Suppressor macrophage treated with lipopolysaccharide for 4 hours (primary cell): ENCODE measurements around the gene ZNF276.
"Not testable (repeated sequence)": the region's sequence is repeated elsewhere in the genome, so short reads cannot be mapped to it uniquely, and the experiment has no call there.

Source experiments
- DNase-seq: peaks from one replicate; pipeline ENCODE4 v3.0.0-alpha.2; 2020

ZNF276 gene

DNA sequence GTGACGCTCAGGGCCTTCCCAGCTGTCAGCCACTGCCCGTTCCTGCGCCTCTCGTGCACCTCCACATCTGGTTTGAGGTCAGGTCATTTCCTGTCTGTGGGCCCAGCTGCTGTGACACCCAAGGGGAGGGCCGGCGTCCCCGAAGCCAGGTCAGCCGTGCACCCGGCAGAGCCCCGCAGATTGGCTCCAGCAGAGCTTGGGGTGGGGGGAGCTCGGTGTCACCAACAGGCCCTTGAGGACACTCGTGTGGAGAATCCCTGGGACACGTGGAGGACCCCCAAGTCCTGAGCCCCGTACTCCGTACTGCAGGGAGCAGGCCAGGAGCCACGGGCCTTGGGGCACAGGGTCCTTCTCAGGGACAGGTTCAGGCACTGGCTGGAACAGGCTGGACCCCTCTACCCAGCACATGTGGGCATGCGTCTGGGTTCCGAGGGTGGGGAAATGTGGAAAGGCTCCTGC lies 24.6 kb upstream of the ZNF276 start:
- no peak for DNase-seq

DNA sequence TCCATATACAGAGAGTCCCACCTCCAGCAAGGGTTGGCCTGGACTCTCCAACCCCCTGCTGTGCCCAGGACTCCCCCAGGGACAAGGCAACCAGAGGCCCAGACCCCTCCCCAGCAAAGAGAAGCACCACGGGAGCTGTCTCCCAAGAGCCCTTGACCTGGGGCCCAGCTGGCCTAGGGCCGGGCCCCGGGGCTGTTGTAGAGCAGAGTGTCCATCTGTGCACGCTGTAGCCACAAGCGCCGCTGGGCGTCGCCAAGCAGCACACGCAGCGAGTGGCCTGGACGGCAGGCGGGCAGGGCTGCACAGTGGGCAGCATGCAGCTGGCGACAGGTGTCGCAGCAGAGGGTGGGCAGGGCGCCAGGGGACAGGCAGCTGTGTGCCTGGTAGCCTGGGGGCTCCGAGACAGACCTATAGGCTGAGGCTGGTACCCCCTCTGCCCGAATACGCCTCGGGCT lies 24.1 kb upstream of the ZNF276 start:
- DNase-seq: no peak

DNA sequence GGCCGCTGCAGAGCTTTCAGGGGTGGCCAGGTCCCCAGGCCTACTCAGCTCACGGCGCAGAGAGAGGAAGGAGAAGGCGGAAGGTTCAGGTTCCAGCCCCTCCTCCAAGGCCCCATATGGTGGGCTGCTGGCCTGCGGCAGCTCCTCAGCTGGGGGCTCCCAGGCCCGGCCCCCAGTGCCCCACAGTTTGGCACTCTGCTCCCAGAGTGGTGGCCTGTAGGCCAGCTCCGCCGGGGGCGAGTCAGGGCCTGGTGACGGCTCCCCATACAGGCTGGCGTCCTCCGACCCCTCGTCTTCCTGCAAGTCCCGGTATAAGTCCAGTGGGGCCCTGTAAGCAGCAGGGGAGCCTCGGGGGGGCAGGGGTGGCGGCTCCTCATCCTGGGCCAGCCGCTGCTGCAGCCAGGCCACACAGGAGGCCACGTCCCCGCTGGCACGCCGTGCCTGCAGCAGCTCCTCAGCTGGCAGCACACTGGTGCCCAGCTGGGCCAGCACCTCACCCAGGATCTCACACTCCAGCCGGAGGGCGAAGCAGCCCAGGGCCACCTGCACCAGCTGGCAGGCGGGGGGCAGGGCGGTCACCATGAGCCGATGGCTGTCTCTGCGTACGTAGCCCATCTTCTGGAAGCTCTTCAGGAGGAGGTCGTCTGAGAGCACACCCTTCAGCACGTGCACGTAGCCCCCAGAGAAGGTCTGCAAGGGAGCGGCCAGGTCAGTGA lies 23.6 kb upstream of the ZNF276 start:
- DNase-seq: no peak

DNA sequence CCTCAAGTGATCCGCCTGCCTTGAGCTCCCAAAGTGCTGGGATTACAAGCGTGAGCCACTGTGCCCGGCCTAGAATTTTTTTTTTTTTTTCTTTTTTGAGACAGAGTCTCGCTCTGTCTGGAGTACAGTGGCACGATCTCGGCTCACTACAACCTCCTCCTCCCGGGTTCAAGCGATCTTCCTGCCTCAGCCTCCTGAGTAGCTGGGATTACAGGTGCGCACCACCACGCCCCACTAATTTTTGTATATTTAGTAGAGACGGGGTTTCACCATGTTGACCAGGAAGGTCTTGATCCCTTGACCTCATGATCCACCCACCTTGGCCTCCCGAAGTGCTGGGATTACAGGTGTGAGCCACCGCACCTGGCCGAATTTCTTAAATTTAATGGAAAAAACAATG lies 22.6 kb upstream of the ZNF276 start:
- not testable (repeated sequence) for DNase-seq

DNA sequence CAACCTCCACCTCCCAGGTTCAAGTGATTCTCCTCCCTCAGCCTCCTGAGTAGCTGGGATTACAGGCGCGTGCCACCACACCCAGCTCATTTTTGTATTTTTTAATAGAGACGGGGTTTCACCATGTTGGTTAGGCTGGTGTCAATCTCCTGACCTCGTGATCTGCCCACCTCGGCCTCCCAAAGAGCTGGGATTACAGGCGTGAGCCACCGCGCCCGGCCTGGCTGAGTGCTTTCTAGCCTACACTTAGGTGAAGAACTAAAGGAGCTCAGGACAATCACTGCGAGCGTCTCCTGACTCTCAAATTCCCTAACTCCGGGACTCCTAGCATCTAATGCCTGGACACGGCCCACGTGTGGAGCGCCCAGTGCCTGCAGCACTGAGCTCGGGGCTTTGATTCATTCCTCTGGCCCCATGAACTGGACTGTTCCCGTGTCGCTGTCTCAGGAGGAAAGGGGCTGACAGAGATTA lies 21.7 kb upstream of the ZNF276 start:
- DNase-seq: not testable (repeated sequence)

DNA sequence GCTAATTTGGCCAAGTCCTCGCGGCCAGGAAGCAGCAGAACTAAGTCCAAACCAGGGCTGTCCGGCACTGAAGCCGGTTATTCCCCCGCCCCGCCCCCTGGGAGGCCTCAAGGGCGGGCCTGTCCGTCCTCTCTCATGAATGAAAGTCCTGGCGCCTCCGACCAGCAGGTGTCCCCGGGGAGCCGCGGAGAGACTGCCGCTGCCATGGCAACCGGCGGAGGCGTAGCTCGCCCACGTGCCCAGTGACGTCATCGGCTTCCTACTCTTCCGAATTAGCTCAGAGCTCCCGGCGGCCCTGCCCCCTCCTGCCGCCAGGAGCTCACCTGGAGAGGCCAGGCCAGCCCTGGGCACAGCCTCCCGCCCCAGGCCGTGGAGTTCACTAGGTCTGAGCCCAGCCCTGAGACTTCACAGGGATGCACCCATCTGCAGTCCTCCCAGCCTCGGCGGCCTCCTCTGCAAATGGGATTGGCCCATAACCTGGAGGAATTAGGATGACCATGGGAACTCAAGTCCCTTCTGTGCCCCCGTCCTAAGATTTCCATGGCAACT lies 21.2 kb upstream of the ZNF276 start:
- peak; percentile 100 for DNase-seq

DNA sequence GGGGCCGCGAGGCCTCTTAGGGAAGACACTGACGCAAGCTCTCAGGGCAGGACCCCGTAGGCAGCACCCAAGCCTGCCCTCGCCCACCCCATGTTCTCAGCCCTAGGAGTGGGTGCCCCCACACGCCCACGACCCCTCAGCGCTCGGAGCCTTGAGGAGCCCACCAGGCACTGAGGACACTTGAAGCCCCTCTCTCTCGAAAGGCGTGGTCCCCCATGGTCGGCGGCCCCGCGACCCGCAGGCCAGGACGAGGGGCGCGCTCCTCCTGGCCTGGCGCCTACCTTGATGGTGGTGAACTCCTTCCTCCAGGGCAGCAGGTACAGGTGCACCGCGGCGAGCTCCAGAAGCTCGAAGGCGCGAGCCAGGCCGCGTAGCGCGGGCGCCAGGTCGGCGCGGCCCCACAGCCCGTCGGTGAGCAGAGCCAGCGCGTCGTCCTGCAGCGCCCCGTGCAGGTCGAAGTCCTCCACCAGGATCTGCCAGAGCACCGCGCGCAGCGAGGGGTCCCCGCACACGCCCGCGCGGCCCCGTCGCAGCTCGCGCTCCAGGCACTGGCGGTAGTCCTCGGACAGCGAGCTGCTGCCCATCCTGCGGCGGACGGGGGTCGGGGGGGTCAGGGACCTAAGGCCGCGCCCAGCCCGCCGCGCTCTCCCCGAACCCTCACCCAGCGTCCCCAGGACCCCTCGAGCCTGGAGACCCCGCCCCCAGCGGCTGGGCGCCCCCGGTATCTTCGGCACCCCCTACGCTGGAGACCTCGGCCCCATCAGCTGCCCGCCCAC lies 20.5 kb upstream of the ZNF276 start:
- DNase-seq: peak; percentile 31

DNA sequence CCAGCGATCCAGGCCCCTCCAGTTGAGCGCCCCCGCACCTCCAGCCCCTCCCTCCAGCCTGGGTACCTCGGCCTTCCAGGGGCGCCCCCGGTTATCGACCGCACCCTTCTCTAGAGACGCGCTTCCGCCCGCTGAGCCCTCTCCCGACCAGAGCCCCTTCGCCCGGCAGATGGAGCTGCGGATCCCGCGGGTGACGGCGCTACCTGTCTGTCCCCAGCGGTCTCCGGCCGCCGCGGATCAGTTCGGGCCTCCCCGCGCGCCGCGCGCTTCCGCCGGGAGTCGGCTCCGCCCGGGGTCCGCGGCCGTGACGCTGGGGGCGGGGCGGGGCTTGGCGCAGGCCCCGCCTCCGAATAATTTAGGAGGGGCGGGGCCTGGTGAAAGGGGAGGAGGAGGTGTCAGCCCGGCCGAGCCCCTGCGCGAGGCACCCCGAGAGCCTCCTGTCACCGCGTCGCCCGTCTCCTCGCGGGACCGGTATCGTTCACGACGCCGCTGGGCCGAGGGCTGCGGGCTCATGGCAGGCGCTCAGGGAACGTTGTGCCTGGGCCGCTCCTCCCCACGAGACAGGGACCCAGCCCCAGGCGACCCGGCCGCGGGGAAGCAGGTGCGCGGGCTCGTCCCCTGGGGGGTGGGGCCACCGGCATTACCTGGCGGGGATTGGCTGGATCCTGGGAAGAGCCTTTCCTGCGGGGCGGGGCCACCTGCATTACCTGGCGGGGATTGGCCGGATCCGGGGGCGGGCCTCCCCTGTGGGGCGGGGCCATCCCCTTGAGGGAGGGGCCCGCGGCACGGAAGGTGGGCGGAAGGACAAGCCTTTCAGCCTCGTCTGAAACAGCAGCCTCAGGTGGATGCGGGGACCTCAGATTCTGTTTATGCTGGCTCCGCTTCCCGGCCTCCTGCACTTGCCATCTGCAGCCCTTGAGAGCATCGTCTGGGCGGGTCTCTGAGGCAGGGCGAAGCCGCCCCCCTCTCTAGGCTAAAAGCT lies 19.6 kb upstream of the ZNF276 start, which contains the start of gene SPATA2L:
Gene SPATA2L (minus strand): TSS at position 281 of the 982 bp plus-strand sequence. CDS start 473 bp downstream, outside the sequence.
- peak; percentile 93 for DNase-seq

DNA sequence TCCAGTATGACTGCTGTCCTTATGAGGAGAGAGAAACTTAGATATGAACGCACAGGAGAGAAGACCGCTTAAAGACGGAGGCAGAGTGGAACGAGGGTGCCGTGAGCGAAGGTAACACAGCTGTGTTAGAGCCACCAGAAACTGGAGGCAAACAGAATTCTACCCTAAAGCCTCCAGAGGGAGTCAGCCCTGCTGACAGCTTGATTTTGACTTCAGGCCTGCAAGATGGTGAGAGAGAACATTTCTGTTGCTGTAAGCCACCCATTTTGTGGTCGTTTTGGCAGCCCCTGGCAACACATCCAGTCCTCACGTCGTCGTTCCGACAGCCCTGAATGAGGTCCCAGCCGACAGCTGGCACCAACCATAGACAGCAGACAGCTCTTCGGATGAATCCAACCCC lies 17.1 kb upstream of the ZNF276 start:
- DNase-seq: no peak

DNA sequence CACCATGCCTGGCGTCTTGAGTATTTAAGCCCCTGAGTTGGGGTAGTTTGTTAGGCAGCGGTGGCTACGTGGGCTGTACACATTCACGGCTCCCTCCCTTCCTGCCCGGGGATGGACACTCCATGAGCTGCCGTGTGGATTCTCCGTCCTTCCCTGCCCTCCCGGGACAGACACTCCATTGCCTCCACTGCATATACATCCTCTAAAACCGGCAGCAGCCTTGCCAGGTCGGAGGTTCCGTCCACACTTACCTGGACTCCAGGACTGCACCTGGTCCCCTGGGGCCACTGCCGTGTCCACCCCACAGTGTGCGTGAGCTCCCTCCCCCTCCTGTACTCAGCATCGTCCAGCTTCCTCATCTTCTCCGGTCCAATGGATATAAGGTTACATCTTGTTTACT lies 16.3 kb upstream of the ZNF276 start:
- DNase-seq: no peak

DNA sequence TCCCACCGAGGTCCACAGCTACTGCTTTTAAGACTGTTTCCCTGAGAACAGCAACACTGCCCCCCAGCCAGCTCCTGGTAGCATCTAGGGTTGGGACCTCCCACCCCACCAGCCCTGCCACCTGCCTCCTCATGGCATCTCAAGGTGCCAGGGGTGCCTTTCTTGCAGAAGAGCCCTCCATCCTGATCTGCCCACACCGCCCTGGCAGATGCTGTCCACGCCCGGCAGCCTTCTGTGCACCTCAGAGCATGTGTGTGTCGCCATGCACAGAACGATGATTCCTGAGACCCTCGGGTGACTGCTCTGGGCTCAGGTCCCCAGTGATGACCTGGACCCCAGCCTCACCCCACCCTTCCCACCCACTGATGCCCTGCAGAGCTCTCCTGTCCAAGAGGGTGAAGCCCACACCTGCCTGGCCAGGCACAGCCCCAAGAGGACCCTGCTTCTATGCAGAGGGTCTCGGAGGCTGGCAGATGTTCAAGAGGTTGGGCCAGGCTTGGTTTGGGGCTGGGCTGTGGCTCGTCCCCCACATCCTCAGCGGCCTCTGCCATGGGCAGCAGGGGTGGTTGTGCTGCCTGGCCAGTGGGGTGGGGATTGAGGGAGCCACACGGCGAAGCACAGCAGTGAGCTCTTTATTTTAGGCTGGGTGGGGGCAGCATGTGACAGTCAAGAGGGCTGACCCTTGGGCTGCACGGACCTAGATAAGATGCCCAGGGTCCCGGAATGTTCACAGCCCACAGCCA lies 14.6 kb upstream of the ZNF276 start:
- DNase-seq: no peak

DNA sequence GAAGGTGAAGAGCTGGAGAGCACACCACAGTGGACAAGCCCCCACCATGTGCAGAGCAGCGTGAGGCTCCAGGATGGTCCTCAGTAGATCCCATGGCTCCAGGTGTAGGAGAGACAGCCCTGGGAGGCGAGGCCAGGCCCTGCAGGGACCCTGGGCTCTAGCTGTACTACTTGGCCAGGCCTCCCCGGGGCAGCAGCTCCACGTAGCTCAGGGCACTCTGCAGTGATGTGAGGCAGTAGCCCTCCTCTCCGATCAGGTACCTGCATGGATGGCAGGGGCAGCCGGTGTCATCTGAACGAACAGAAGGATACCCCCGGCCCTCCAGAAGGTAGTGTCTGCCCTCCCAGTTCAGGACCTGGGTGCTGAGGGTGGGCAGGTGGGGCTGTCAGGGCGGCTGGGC lies 13.6 kb upstream of the ZNF276 start:
- no peak for DNase-seq

DNA sequence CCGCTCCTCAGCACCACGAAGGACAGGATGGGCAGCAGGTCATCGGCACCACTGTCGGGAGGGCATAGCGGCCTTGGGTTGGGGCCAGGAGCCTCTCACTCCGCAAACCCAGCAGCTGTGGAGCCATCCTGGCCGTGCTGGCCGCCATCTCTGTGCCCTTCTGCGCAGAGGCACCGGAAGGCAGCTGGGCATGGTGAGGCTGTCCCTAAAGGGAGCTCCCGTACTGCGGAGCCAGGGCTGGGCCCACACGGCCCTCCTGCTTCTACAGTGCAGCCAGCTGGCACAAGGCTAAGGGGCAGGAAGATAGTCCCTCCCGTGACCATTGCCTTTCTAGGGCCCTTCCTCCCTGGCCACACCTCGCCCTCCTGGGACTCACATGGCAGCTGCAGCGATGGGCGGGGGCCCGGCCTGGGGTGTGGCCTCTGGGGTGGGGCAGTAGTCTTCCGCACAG lies 12.8 kb upstream of the ZNF276 start:
- DNase-seq: no peak

DNA sequence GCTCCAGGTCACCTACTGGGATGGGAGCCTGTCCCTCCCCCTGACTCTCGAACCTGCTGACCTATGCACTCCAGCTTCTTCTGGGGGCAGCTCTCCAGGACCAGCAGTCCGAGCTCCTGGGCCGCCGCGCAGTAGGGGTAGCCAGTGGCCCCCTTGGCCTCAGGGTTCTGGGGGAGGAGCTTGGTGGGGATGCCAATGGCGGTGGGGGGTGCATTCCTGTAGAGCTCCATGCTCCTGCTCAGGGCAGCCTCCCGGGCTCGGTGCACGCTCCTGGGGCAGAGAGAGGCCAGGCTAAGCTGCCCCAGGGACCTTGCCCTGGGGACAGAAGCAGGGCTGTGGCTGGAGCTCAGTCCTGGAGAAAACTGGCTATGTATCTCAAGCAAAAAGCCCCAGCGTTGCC lies 12.2 kb upstream of the ZNF276 start:
- DNase-seq: no peak

DNA sequence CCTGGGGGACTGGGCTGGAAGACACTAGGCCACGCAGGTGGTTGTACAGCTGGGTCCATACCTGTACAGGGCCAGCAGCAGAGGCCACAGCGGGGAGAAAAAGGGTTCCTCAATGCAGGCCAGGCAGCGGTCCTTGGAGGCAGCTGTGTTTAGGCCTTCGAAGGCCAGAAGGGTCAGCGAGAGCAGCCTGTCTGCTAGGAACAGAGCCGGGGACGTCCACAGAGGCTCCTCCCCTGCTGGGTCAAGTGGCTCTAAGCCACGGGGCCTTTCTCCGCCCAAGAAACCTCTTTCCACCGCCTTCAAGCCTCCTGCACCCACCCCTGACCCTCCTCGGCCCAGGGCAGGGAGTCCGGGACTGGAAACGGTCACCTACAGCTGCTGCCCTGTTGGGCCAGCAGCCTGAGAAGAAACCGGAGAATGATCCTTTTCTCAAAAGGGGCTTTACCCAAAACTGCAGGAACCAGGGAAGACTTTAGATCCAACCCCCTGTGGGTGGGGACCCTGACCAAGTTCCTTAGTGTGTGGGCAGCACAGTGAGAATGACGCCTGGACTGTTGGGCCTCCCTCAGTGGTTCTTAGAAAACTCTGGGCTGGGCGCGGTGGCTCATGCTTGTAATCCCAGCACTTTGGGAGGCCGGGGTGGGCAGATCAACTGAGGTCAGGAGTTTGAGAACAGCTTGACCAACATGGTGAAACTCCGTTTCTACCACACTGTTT lies 11.5 kb upstream of the ZNF276 start:
- DNase-seq: no peak

DNA sequence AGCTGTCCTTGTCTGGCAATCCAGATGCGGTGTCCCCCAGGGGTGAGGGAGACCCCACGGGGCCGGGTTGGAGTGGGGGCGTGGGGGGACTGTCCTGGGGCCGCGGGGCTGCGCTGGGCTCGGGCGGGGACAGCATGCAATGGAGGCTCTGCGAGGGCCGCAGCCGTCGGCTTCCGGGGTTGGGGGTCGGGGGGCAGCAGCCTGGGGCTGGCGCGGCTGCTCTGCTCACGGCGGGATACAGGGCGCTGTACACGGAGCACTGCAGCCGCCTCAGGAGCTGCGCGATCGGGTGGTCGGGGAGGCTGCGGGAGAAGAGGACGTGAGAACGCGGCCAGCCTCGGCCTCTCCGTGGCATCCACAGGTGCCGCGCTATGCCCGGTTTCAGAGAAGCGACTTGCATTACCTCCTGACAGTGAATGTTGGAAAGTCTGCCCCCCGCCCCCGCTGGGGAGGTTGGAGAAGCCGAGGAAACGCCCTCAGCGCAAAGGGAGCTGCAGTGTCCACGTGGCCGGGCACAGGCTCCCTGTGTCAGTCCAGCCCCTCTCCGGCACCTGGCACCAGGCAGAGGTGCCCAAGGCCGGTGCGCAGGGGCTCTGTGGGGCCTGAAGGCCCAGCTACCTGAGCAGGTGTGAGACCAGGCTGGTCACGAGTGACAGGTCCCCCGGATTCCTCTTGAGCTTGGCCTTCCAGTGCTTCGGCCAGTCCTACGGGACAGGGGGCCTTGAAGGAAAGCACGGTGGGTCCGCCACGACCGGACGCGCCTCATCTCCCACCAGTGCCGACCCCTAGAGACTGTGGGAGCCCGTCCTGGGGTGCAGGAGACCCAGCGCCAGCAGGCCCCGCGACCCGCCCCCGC lies 10.4 kb upstream of the ZNF276 start:
- DNase-seq: no peak

DNA sequence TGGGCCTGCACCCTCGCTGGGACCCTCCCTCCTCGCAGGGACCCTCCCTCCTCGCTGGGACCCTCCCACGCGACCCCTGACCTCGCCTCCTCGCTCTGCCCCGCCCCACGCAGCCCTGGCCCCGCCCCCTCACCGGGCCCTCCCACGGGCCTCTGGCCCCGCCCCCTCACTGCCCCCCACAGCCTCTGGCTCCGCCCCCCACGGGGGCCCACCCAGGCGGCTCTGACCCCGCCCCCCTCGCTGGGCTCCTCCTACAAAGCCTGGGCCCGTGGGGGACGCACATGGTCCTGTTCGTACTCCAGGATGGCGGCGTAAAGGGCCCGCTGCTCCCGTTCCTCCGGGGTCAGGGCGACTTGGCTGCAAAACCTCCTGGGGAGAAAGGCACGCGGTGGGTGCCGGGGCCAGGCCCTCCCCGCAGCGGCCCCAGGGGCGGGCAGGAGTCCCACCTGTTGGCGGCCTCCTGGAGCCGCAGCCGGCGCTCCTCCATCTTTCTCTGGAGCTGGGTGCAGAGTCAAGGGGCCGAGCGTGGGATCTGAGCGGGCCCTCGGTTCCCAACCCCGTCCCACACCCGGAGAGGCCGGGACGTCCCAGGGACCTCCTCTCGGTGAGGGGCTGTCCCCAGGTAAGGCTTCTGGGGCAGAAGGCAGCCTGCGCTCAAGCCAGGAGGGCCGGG lies 9.6 kb upstream of the ZNF276 start:
- peak; percentile 39 for DNase-seq

DNA sequence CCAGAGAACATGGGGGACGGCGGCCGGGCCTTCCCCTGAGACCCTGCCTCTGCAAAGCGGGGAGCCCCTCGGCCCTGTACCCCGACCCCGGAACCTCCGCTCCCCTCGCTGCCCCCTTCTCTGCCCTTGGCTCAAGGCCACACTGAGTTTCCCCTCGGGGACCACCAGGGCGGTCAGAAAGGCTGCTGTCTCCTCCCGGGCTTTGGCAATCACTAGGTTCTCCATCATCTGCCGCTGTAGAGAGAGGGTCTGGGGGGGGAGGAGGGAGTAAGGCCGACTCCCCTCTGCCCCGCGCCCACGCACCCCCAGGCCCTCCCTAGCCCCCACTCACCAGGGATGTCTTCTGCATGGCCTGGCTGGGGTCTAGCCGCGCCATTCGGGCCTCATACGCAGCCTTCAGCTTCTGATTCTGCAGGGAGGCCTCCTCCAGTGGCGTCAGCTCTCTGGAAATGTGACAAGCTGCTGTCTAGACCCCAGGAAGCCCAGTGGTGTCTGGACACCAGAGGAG lies 9.0 kb upstream of the ZNF276 start:
- no peak for DNase-seq

DNA sequence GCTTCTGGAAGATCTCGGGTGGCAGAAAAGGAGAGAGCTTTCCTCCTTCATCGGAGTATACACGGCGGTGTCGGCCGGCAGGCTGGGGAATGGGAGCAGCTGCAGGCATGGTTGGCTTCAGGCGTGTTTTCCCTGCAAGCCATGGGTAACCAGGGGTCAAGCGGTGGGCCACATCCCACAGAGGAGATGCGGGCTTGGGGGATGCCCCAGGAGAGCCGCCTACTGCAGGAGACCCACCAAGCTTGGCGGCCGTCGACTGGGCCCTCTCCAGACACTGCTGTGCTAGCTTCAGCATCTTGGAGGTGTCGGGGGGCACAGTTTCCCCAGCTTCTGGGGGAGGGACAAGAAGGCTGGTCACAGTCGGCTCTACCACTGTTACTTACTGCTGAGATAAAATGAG lies 4.8 kb upstream of the ZNF276 start:
- no peak for DNase-seq
